ENCODE measurements around the gene ADCY2. TPM values are rescaled to one million over a fixed set of nuclear protein-coding genes. Genes with fewer than 3 reads are reported as not detected.

Gene ADCY2
- polyA plus RNA-seq (ENCODE audit: insufficient read length) = 5.5 TPM
- long read RNA-seq, donor 1, full-length matches to known transcripts = 1 of 1 reads
- long read RNA-seq, donor 1, partial matches to known transcripts = 0 of 1 reads
- long read RNA-seq, donor 1, other reads (novel, unspliced or antisense) = 0 of 1 reads
- long read RNA-seq, donor 2 = 0 reads
- long read RNA-seq, donor 3 = 0 reads
- long read RNA-seq, donor 4 = 0 reads
- long read RNA-seq, donor 5, full-length matches to known transcripts = 1 of 1 reads
- long read RNA-seq, donor 5, partial matches to known transcripts = 0 of 1 reads
- long read RNA-seq, donor 5, other reads (novel, unspliced or antisense) = 0 of 1 reads
- long read RNA-seq, donor 6 = 0 reads
- long read RNA-seq, donor 7, full-length matches to known transcripts = 1 of 1 reads
- long read RNA-seq, donor 7, partial matches to known transcripts = 0 of 1 reads
- long read RNA-seq, donor 7, other reads (novel, unspliced or antisense) = 0 of 1 reads
- long read RNA-seq, donor 8 = 0 reads

DNA sequence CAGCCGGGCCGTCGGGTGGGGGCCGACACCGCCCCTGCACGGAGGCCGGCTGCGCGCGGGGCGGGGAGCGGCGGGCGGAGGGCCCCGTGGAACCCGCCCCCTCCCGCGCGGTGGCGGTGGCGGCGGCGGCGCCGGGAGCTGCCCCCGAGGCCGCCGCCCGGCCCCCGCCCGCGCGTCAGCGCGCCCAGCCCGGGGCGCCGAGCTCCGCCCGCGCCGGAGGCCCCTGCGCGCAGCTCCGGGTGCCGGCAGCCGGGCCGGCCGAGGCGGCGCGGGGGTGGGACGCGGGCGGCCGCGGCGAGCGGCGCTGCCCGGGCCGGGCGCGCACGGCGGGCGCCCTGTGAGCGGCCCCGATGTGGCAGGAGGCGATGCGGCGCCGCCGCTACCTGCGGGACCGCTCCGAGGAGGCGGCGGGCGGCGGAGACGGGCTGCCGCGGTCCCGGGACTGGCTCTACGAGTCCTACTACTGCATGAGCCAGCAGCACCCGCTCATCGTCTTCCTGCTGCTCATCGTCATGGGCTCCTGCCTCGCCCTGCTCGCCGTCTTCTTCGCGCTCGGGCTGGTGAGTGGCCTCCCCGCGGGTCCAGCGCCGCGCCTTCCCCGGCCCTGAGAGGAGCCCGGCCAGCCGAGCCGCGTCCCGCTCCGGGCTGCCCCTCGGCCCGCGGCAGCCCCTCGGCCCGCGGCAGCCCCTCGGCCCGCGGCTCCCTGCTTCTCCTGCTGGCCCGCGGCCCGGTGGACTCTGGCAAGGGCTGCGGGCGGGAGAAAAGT lies at the start of gene ADCY2:
Gene ADCY2 (plus strand): TSS at position 192 of the 766 bp plus-strand sequence. CDS start 159 bp downstream, at position 351.
- no peak for DNase-seq

DNA sequence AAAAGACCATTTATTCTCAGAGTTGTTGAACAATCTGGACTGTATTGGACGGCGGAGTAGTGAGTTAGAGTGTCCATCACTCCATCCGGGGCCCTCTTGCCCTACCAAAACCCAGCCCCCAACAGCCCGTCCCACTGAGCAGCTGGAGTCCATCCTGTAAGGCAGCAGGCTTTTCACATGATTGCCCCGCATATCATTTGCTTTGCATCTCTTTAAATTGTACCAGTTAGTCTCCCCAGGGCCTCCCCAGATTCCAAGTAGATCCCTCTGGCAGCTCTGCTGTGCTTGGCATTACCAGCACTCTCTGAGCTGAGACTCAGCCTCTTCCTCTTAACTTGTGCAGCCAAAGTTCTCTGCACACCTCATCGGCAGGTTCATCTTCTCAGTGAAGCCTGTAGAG lies 48.6 kb upstream of the ADCY2 start:
- DNase-seq = no peak

DNA sequence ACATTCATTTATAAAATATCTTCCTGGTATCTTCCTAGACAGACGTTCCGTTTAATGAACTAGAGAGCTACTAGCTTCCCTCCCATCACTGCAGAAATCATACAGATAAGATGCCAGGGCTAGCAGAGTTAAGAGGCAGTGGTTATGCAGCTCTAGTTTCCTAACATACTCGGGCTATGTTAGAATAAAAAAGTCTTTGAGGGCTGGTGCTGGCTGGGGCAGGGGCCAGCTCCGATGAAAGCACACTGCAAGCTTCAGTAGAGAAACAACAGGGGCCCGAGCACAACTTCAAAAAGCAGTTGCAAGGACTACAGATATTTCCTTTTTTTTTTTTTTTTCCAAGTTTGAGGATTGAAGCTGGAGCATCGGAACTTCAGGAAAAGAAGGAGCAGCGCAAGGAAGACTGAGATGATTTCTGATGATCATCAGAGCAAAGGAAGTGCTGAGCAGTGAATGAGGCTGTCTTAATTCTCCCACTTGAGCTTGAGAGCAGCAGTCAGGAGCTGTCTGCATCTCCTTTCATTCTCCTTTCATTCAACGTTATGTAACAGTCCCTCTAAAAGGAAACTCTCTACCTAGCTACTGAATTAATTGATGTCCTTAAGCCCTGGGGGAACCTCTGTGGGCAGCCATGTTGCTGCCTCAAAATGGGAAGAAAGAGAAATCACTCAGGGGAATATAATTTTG lies 47.6 kb upstream of the ADCY2 start:
- DNase-seq = no peak

DNA sequence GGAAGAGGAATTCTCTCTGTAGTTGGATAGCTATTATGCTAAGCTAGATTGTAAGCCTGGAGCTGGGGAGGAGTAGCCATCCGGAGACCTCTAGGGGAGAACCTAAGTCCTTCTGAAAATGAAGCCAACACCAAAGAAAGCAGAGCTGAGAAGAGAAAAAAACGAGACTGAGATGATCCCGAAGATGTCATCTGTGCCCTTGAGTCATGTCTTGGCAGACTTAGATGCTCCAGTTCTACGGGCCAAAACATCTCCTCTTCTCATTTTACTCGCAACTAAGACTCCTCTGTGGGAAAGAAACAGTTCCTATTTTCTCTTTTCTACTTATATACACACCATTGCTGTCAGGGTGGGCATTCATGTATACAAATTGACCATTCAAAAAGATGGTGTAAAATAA lies 34.3 kb upstream of the ADCY2 start:
- DNase-seq = no peak

DNA sequence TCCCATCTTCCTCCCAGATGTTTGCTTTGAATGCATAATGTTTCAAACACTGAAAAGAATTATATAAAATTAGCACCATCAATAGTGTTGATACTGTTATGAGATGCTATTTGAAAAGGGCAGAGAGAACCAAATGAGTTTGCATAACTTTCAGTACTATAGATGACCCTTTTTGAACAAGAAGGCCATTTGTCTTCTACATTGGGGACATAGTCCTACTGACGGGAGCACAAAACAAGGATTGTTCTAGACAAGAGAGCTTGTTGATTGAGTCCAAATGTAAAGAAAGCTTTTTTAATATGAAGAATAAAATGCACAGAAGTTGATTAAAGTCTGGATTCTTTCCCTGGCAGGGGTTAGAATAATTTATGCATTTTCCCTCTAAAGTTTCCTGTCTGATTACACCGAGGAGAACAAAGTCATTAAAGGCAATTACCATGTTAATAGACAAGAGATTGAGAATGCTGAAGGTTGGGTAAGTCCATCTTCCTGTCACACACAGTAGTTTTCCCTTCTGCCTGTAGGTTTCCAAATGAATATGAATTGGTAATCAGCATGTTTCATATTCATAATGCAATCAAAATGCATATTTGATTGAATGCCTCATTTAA lies 32.8 kb upstream of the ADCY2 start:
- DNase-seq = no peak

DNA sequence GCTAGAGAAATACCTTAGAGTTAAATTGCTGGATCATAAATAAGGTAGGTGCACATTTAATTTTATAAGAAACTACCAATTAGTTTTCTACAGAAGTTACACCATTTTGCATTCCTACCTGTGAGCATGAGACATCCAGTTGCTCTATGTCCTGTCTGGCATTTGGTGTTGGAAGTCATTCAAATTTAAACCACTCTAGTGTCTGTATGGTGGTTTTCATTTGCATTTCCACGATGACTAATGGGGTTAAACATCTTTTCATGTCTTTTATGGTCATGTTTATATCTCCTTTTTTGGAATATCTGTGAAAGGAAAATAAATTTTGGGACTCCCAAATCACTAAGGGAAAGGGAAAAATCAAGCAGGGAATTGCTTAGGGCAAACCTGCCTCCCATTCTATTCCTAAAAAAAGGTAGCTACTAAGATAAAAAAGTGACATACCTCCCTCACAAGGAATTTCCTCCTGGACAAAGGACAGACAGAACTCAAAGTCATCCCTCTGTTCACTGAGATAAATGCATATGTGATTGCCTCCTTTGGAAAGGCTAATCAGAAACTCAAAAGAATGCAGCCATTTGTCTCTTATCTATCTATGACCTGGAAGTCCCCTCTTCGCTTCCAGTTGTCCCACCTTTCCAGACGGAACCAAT lies 31.6 kb upstream of the ADCY2 start:
- no peak for DNase-seq

DNA sequence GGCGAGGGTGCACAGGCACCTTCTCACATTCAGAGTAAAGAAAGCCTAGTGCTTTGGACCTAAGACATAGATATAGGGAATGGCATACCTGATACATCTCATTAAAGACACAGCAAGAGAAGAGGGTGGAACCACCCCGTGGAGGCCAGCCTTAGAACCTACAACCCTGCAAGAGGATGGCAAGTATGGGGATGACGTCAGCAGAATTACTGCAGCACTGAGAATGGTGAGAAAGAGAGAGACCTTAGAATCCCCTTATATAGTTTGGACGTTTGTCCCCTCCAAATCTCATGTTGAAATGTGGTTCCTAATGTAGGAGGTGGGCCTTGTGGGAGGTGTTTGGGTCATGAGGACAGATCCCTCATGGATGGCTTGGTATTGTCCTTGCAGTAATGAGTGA lies 28.2 kb upstream of the ADCY2 start:
- DNase-seq = no peak

DNA sequence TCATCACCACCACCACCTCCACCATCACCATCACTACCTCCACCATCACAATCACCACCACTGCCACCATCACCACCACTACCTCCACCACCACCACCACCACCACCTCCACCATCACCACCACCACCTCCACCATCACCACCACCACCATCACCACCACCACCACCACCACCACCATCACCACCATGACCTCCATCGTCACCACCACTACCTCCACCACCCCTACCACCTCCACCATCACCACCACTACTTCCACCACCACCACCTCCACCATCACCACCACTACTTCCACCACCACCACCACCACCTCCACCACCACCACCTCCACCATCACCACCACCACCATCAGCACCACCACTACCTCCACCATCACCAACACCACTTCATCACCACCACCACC lies 23.5 kb upstream of the ADCY2 start:
- no peak for DNase-seq

DNA sequence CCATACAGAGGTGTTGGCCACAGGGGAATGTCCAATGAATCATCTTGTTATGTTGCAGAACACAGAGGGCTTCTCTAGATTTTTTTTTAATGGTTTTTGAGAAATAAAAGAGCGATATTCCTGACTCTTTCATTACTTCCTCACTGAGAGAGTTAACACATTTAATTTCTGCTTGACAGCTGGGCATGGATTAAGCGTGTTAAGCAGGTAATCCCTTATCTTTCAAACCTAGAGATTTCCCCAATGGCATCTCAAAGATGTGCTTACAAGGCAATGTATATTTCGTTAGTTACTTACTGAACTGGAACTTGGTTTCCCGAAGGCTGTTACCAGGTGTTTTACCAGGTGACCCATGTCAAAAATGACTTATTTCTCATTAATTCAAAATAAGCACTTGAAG lies 21.8 kb upstream of the ADCY2 start:
- no peak for DNase-seq

DNA sequence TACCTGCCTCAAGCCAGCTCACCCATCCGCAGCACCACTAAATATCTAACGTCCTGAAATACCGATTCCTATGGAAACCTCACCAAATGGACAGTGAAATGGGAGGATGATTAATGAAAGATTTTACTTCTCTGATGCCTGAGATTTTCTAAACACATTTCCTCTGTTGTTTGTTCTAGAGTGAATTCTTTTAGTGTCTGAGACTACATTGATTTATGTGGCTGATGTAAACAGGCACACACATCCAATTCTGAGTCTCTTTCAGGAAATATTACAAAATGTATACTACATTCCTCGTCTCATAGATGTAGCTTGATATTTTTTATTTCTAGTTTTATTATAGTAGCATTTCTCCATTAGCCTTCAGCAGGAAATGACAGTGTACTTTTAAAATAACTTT lies 20.5 kb upstream of the ADCY2 start:
- no peak for DNase-seq

DNA sequence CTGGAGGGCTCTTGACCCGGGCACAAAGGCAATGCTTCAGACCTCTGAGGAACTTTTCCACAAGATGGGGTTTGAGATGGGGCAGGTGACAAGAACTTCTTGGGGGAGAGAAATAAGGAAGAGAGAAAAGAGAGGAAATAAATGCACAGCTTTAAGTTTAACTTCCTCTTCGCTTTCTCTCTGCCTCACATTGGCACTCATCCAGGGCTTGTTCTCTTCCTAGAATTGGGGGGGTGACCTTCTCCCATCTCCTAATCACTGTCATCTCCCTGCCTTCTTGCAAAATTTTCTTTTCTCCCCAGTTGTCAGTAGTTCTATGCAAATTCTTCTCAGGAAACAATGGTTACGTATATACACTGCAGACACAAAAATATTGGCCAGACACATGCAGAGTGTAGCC lies 19.1 kb upstream of the ADCY2 start:
- DNase-seq = no peak

DNA sequence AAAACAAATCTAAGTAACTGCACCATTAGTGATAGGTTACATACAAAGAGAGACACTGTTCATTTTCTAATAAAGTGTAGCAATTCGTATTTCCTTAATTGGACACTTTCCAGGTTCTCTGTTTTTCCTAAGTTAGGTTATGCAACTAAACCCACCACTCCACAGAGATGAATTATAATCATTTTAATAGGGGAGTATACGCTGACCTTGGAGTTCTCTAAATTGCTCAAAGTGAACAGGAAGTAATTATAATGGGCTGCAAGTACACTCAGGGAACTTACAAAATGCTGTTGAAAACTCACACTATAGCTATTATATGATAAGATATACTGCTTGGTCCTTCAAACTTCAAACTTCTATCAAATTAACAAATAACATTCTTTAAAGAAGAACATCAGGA lies 18.2 kb upstream of the ADCY2 start:
- DNase-seq = no peak

DNA sequence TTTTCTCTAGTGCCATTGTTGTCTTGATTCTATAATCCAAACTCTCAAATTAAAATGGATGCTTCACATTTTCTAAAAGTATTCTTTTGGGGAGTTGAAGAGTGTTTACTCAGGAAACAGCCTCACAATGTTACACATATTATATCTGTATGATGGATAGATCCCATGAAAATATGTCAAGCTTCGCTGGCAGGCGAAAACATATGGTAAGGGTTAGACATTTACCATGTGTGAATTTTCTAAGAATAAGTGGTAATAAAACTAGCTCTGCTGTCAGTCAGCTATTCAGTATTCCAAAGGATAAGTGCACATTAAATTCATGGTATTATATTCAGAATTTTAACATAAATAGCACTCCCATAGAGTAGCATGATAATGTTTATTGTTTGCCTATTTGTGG lies 13.3 kb upstream of the ADCY2 start:
- no peak for DNase-seq

DNA sequence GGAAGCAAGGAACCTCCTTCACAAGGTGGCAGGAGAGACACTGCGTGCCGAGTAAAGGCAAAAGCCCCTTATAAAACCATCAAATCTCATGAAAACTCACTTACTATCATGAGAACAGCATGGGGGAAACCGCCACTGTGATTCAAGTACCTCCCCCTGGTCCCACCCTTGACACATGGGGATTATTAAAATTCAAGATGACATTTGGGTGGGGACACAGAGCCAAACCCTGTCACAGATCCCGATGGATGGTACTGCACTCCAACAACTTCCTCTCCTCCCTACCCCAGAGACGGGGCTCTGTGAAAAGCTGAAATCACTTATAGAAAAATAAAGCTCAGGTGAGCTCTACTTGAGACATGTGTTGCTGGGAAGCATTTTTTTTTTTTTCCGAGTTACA lies 10.3 kb upstream of the ADCY2 start:
- DNase-seq = no peak

DNA sequence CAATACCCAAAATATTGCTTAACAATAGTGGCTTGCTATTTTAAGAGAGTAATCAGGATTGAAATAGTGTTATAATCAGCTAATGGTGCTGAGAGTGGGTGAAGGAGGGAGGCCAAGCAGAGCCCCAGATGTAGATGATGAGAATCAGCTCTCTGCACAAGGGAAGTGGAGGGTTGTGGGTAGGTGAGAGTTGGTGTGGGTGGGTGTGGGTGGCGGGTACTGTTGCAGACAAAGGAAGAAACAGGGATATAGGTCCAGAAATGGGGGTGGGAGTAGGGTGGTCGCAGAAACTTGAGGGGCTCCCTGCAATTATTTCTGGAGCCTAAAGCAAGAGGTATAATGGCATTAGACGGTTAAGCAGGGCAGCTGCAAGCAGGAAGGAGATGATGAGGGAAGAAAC lies 7.4 kb upstream of the ADCY2 start:
- DNase-seq = no peak

DNA sequence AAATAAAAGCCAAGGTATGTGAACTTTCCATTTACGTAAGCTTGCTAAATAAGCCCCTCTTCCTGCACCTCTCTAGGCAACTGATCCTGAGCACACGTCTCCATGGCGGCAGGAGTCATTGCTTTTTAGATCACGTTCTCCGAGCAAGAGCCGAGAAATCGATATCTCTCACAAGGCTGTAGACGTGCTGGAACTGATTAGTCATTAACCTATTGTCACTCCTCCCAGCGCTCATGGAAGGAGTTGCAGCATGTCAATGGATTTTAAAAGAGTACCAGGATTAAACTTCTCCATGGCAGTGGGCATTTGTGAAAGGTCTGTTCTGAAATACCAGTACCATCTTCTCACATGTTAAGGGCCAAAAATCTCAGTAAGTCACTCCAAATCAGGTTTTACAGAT lies 4.7 kb upstream of the ADCY2 start:
- DNase-seq = no peak

DNA sequence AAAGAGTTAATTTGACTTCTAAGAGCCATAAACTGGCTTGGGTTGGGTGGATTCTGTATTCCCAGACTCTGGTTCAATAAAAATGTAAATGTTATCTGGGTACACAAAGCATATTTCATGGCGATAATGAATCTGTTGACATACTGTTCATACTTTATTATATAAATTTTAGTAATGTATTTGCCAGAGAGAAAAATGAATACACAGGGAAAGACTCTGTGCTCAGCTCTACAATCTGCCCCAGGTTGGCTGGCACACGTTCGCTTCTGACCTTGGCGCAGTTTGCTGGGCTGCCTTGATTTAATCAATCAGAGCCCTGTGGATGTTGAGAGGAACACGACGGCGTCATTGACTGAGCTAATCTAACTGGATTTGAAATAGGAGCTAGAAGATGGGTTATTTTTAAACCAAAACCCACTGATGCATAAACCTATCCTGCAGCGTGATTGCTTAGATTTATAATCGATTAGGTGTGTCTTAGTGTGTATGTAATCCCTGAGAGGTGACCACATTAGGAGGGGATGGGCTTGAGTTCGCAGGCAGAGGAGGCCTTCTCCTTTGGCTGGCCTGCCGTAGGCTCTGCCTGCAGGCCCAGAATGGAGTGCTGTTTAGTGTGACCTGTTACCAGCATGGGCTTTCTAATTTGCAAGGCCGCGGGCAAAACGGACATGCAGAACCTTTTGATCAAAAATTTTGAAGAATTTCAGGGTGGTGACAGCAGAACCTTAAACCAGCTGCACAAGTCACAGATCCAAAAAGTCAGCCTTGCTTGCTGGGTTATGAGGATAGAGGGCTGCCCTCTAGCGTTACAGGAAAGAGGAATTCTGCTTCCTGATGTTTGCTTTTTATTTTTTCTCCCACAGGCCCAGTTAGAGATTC lies 3.9 kb upstream of the ADCY2 start:
- no peak for DNase-seq

DNA sequence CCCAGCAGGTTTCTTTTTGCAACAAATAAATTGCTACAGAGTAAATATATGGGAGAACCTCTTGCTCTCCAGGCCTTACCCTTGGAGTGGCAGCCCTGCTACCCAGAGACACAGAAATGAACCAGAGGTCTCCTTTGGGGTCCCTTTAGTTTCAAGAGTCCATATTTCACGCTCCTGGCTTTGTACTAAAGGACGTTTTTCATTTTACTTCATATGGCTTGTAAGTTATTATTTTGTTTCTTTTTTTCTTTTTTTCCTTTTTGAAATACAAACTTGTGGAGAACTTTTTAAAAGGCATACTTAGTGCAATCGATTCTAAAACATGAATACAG lies 3.3 kb upstream of the ADCY2 start:
- DNase-seq = no peak

DNA sequence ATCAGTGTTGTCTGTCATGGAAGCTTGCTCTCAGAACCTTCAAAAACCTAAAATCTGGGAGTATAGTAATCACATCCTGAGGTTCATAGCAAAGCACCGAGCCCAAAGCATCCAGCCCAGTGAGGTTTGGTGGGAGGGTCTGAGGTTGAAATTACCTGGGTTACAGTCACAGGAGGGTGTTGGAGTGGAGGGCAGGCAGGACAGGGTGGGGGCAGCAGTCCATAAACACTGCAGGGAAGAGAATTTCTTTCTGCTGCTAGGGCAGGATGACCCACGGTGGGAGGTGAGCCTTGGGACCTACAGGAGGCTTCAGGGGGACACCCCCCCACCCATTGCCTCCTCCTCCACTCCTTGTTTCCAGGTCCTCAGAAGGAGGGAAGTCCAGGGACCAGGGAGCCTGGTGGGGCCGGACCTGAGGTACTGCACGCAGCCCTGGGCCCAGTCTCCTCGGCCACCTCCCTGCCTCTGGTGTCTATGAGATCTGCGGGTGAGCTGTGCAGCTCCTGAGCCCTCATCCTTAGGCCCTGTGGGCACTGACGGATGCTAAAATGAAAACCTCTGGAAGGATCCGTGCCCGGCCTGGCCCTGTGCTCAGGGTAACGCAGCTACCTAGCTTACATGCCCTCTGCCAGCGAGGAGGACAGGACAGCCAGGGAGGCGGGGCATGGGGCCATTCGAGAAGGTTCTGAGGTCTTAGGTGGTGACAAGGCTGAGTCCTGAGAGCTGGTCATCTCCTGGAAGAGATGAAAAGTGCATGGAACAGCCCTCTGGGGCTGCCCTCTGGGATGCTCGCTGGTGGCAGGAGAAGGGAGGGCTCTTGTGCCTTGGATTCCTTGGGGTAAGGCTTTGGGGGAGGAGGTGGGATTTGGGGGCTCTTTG lies 1.8 kb upstream of the ADCY2 start:
- DNase-seq = no peak

DNA sequence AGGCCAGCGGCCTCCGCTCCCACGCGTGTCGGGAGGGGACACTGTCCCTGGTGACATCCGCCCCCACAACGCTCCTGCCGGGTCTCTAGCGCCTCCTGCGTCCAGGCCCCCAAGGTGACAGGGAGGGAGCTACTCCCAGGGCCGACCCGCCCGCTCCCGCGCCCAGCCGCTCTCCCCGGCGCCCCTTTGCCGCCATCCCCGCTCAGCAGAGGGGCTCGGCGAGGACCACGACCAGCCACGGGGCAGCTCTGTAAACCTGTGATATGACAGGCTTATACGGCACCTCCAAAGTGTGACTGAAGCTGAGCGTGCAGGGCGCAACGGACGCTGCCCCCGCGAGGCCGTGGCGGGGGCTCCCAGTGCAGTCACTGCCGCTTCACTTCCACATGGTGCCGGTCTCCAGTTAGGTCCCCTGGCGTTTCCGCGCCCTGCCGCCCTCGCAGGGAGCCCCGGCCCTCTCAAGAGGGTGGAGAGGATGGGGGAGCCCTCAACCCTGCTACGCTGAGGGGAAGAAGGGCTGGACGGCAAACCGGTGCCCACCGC lies 978 bp upstream of the ADCY2 start:
- DNase-seq = no peak

All from left kidney (tissue), 8 donors.